Astrocyte (in vitro differentiated cells and primary cell): ENCODE results near the gene VWA8. TPM values are rescaled to one million over a fixed set of nuclear protein-coding genes. Genes with fewer than 3 reads are reported as not detected.

Experiments used
- DNase-seq: peaks from one replicate; pipeline ENCODE4 v3.0.0-alpha.2; 2010; ENCODE audit warnings: low read depth
- FAIRE-seq: peaks from 2 replicates; lab custom pipeline; 2011; peaks lifted over from hg19 to GRCh38; lab: Jason Lieb, UNC
- H2AFZ ChIP-seq: 2 replicates; pipeline ENCODE4 v1.6.0; 2012; ENCODE audit warnings: low read depth, low read length, inconsistent platforms
- H3K27ac ChIP-seq: 2 replicates; pipeline ENCODE4 v1.5.1; 2011; ENCODE audit warnings: low read depth, low read length, inconsistent platforms
- H3K27me3 ChIP-seq: 2 replicates; pipeline ENCODE4 v1.6.0; 2011; ENCODE audit warnings: low read length, inconsistent platforms; ENCODE audit not compliant: insufficient read depth
- H3K36me3 ChIP-seq: 2 replicates; pipeline ENCODE4 v1.5.1; 2011; ENCODE audit warnings: low read length, inconsistent platforms; ENCODE audit not compliant: insufficient read depth
- H3K4me1 ChIP-seq: 2 replicates; pipeline ENCODE4 v1.5.1; 2011; ENCODE audit warnings: low read length, inconsistent platforms; ENCODE audit not compliant: insufficient read depth
- H3K4me2 ChIP-seq: 2 replicates; pipeline ENCODE4 v1.6.0; 2012; ENCODE audit warnings: low read length, inconsistent platforms
- H3K4me3 ChIP-seq: 2 replicates; pipeline ENCODE4 v1.5.1; 2011; ENCODE audit warnings: low read depth, mild to moderate bottlenecking, low read length, inconsistent platforms; ENCODE audit not compliant: insufficient read depth
- H3K79me2 ChIP-seq: 2 replicates; pipeline ENCODE4 v1.6.0; 2012; ENCODE audit warnings: mild to moderate bottlenecking, low read length, inconsistent platforms; ENCODE audit not compliant: insufficient read depth
- H3K9ac ChIP-seq: 2 replicates; pipeline ENCODE4 v1.6.0; 2012; ENCODE audit warnings: mild to moderate bottlenecking, low read length, inconsistent platforms
- H3K9me3 ChIP-seq: 2 replicates; pipeline ENCODE4 v1.5.1; 2012; ENCODE audit warnings: low read depth, mild to moderate bottlenecking, low read length, inconsistent platforms; ENCODE audit not compliant: insufficient read depth
- H4K20me1 ChIP-seq: 2 replicates; pipeline ENCODE4 v1.6.0; 2012; ENCODE audit warnings: low read length, inconsistent platforms; ENCODE audit not compliant: insufficient read depth
- H3K27ac Mint-ChIP-seq: one replicate; pipeline ENCODE4 v1.8.0; 2021; ENCODE audit warnings: mild to moderate bottlenecking, mixed read lengths; ENCODE audit not compliant: unreplicated experiment
- H3K27me3 Mint-ChIP-seq: one replicate; pipeline ENCODE4 v1.8.0; 2021; ENCODE audit warnings: low read depth, mixed read lengths; ENCODE audit not compliant: unreplicated experiment
- H3K36me3 Mint-ChIP-seq: one replicate; pipeline ENCODE4 v1.8.0; 2021; ENCODE audit warnings: low read depth, mixed read lengths; ENCODE audit not compliant: unreplicated experiment
- H3K4me1 Mint-ChIP-seq: one replicate; pipeline ENCODE4 v1.8.0; 2021; ENCODE audit warnings: low read depth, mixed read lengths; ENCODE audit not compliant: unreplicated experiment
- H3K4me3 Mint-ChIP-seq: one replicate; pipeline ENCODE4 v1.8.0; 2021; ENCODE audit warnings: mild to moderate bottlenecking, moderate library complexity, mixed read lengths; ENCODE audit not compliant: unreplicated experiment
- H3K9me3 Mint-ChIP-seq: one replicate; pipeline ENCODE4 v1.8.0; 2021; ENCODE audit warnings: mild to moderate bottlenecking, mixed read lengths; ENCODE audit not compliant: unreplicated experiment
- EZH2 ChIP-seq: IDR thresholded peaks from 2 replicates; pipeline ENCODE4 v1.6.1; 2012; ENCODE audit warnings: mild to moderate bottlenecking, low read length, inconsistent platforms; ENCODE audit not compliant: insufficient read depth
- total RNA-seq: library from RNA; stranded (reverse); gene quantifications from 2 replicates; pipeline ENCODE4 v1.2.1, GENCODE V29; 2021
- TF ChIP-seq, protein P1 (sequence below): IDR thresholded peaks from 2 replicates; pipeline ENCODE4 v1.5.1; 2011; ENCODE audit warnings: low read depth, mild to moderate bottlenecking, inconsistent platforms, low read length, moderate library complexity; ENCODE audit not compliant: insufficient read depth

Gene VWA8
- total RNA-seq, 1 donor from 2014 or later, result 15.6 TPM

DNA sequence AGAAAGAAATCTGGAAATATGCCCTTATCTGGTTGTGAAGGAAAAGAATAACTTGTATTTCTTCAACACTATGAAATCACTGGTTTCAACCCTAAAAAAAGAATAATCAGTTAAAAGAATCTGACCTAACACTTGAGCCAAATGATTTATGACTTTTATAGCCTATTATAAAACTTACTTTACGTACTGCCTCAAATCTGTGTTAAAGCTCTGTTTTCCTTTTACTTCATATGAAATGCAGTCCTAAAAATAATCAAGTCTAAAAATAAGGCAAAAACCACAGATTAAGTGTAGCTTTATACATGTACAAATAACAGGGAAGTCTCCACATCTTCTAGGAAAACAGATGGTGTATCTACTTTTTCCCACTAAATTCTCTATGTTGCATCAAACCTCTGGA lies 101.3 kb downstream of the VWA8 start:
- no peaks in the 10 kb centered on the region for H3K36me3 ChIP-seq
- no peaks in the 10 kb centered on the region for H3K36me3 Mint-ChIP-seq
- no peak overlapping the region for H3K9ac ChIP-seq
- H3K4me3 Mint-ChIP-seq, result no peak overlapping the region
- H3K4me3 ChIP-seq, result no peak overlapping the region
- H3K27ac Mint-ChIP-seq, result no peak overlapping the region
- H3K27me3 Mint-ChIP-seq, result no peaks in the 10 kb centered on the region
- H4K20me1 ChIP-seq, result no peaks in the 10 kb centered on the region
- TF ChIP-seq, protein P1, sequence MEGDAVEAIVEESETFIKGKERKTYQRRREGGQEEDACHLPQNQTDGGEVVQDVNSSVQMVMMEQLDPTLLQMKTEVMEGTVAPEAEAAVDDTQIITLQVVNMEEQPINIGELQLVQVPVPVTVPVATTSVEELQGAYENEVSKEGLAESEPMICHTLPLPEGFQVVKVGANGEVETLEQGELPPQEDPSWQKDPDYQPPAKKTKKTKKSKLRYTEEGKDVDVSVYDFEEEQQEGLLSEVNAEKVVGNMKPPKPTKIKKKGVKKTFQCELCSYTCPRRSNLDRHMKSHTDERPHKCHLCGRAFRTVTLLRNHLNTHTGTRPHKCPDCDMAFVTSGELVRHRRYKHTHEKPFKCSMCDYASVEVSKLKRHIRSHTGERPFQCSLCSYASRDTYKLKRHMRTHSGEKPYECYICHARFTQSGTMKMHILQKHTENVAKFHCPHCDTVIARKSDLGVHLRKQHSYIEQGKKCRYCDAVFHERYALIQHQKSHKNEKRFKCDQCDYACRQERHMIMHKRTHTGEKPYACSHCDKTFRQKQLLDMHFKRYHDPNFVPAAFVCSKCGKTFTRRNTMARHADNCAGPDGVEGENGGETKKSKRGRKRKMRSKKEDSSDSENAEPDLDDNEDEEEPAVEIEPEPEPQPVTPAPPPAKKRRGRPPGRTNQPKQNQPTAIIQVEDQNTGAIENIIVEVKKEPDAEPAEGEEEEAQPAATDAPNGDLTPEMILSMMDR, result no peak
- TF ChIP-seq EZH2, result no peak
- no peaks in the 10 kb centered on the region for H3K9me3 Mint-ChIP-seq
- no peaks in the 10 kb centered on the region for H3K9me3 ChIP-seq
- no peaks in the 10 kb centered on the region for H3K79me2 ChIP-seq
- no peaks in the 10 kb centered on the region for H3K27me3 ChIP-seq
- H3K4me2 ChIP-seq, result no peak overlapping the region
- no peaks in the 10 kb centered on the region for H3K4me1 ChIP-seq
- DNase-seq, result no peak
- no peak for FAIRE-seq
- H3K27ac ChIP-seq, result no peak overlapping the region
- H3K4me1 Mint-ChIP-seq, result peaks cover 4% of the 10 kb centered on the region
- H2AFZ ChIP-seq, result no peak overlapping the region

- Histone ChIP-seq H3K4me3 (no peak overlapping the region), H3K4me1 (no peaks in the 10 kb centered on the region), H3K36me3 (peaks cover 3% of the 10 kb centered on the region), H2AFZ (no peak overlapping the region), H3K79me2 (no peaks in the 10 kb centered on the region), H3K27ac (no peak overlapping the region), H3K9me3 (no peaks in the 10 kb centered on the region), H3K27me3 (no peaks in the 10 kb centered on the region), H3K9ac (no peak overlapping the region), H4K20me1 (no peaks in the 10 kb centered on the region), H3K4me2 (no peak overlapping the region)
- Mint-ChIP-seq H3K27me3 (no peaks in the 10 kb centered on the region), H3K4me3 (no peak overlapping the region), H3K4me1 (peaks cover 4% of the 10 kb centered on the region), H3K36me3 (no peaks in the 10 kb centered on the region), H3K9me3 (no peaks in the 10 kb centered on the region), H3K27ac (no peak overlapping the region)
- FAIRE-seq (no peak), DNase-seq (no peak)
- TF ChIP-seq, protein P1, result no peak
- no peak for TF ChIP-seq EZH2
Measured at GRCh38 chr13:41858780-41859179, 102.1 kb downstream of the VWA8 start.

DNA sequence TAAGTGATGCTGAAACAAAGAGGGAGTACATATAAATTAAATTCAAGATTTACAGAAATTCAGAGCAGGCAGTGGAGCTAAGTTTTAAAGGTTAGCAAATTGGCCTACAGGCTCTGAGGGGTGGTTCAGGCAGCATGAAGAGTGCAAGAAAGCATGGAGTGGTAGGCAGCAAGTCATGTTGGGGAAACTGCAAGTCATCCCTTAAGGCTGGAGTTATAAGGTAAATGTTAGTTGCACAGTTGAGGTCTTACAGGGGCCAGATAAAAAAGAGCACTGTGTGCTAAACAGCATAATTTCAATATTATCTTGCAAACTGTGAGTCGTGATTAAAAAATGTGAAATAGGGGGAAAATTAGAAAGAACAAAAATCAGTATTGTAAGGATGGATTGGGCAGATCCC lies 106.2 kb downstream of the VWA8 start:
- no peaks in the 10 kb centered on the region for H3K4me1 ChIP-seq
- DNase-seq, result no peak
- Mint-ChIP-seq H3K4me3 (no peak overlapping the region), H3K27ac (no peak overlapping the region), H3K27me3 (no peaks in the 10 kb centered on the region), H3K4me1 (peaks cover 4% of the 10 kb centered on the region), H3K36me3 (peaks cover 11% of the 10 kb centered on the region), H3K9me3 (peaks cover 3% of the 10 kb centered on the region)
- H3K9me3 ChIP-seq, result no peaks in the 10 kb centered on the region
- no peaks in the 10 kb centered on the region for H4K20me1 ChIP-seq
- no peak for TF ChIP-seq EZH2
- TF ChIP-seq, protein P1, result no peak
- H3K36me3 ChIP-seq, result peaks cover 3% of the 10 kb centered on the region
- no peak overlapping the region for H3K27ac ChIP-seq
- no peak for FAIRE-seq
- no peak overlapping the region for H3K4me3 ChIP-seq
- H3K4me2 ChIP-seq, result no peak overlapping the region
- no peak overlapping the region for H3K9ac ChIP-seq
- H3K79me2 ChIP-seq, result no peaks in the 10 kb centered on the region
- no peak overlapping the region for H2AFZ ChIP-seq
- H3K27me3 ChIP-seq, result no peaks in the 10 kb centered on the region
